ENCODE measurements around the gene SH3BP4. TPM values are rescaled to one million over a fixed set of nuclear protein-coding genes. Genes with fewer than 3 reads are reported as not detected.

SH3BP4 gene
- total RNA-seq, 4 donors from 2014 or later: 13.5 to 28.4 (median 20.1) TPM

DNA sequence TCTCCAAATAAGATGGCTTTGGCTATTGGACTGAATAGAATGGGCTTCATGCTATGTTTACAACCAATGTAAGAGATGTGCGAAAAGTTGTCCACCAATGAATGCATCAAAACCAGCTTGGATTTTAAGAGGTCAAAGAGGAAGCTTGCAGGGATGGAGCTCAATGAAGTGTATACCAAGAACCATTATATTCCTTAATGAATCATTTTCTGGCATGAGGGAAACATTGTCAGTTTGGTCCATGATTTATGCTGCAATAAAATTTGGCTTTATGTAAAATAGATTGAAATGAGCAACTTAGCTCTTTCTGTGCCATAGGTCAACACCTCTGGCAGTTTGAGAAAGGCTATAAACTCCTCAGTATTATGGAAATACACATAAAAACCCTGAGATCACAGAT, 107.3 kb downstream of the SH3BP4 start:
- Histone ChIP-seq H3K36me3 (no peaks in the 10 kb centered on the region), H3K9me3 (no peaks in the 10 kb centered on the region), H3K4me3 (no peak overlapping the region), H3K27me3 (no peaks in the 10 kb centered on the region), H3K27ac (no peak overlapping the region), H3K4me1 (no peaks in the 10 kb centered on the region)
- no peak for TF ChIP-seq CTCF (IDR thresholded peaks at IDR 0.05)
- no peak for TF ChIP-seq POLR2A (IDR thresholded peaks at IDR 0.05)
- DNase-seq: no peak
- intact Hi-C loops (cut with DNase I; ENCODE audit: low total_unique reads): no loop called here

GRCh38 chr2:235061656-235062055, 109.8 kb downstream of the SH3BP4 start:
- intact Hi-C loops (cut with DNase I; ENCODE audit: low total_unique reads): no loop called here
- Histone ChIP-seq H3K4me1 (no peaks in the 10 kb centered on the region), H3K27ac (no peak overlapping the region), H3K27me3 (no peaks in the 10 kb centered on the region), H3K9me3 (no peaks in the 10 kb centered on the region), H3K4me3 (no peak overlapping the region), H3K36me3 (no peaks in the 10 kb centered on the region)
- DNase-seq: no peak
- no peak for TF ChIP-seq POLR2A (IDR thresholded peaks at IDR 0.05)
- no peak for TF ChIP-seq CTCF (IDR thresholded peaks at IDR 0.05)

- Histone ChIP-seq H3K36me3 (no peaks in the 10 kb centered on the region), H3K27ac (no peak overlapping the region), H3K4me1 (no peaks in the 10 kb centered on the region), H3K27me3 (no peaks in the 10 kb centered on the region), H3K9me3 (no peaks in the 10 kb centered on the region), H3K4me3 (no peak overlapping the region)
- no peak for DNase-seq
- intact Hi-C loops (cut with DNase I; ENCODE audit: low total_unique reads): no loop called here
- TF ChIP-seq CTCF (IDR thresholded peaks at IDR 0.05) (no peak), POLR2A (IDR thresholded peaks at IDR 0.05) (no peak)
Observed at GRCh38 chr2:235063471-235063961, 111.7 kb downstream of the SH3BP4 start.

GRCh38 chr2:235064976-235065375, 113.2 kb downstream of the SH3BP4 start:
- Histone ChIP-seq H3K4me3 (no peak overlapping the region), H3K9me3 (no peaks in the 10 kb centered on the region), H3K27ac (no peak overlapping the region), H3K36me3 (no peaks in the 10 kb centered on the region), H3K4me1 (no peaks in the 10 kb centered on the region), H3K27me3 (no peaks in the 10 kb centered on the region)
- intact Hi-C loops (cut with DNase I; ENCODE audit: low total_unique reads): no loop called here
- TF ChIP-seq CTCF (IDR thresholded peaks at IDR 0.05) (no peak), POLR2A (IDR thresholded peaks at IDR 0.05) (no peak)
- no peak for DNase-seq

- H3K27me3 ChIP-seq: no peaks in the 10 kb centered on the region
- intact Hi-C loops (cut with DNase I; ENCODE audit: low total_unique reads): no loop called here
- no peak overlapping the region for H3K4me3 ChIP-seq
- no peaks in the 10 kb centered on the region for H3K4me1 ChIP-seq
- TF ChIP-seq CTCF (IDR thresholded peaks at IDR 0.05): no peak
- no peak for TF ChIP-seq POLR2A (IDR thresholded peaks at IDR 0.05)
- no peaks in the 10 kb centered on the region for H3K36me3 ChIP-seq
- H3K9me3 ChIP-seq: no peaks in the 10 kb centered on the region
- no peak overlapping the region for H3K27ac ChIP-seq
- no peak for DNase-seq
Observed at GRCh38 chr2:235066490-235066889, 114.7 kb downstream of the SH3BP4 start.

Measured in uterus (tissue), 4 donors.